HK-2 (cell line): ENCODE measurements around the gene GSTM2.

Experiments
- DNase-seq: peaks from one replicate; pipeline ENCODE4 v3.0.0-alpha.2; 2018; ENCODE audit not compliant: unreplicated experiment

Gene GSTM2

DNA sequence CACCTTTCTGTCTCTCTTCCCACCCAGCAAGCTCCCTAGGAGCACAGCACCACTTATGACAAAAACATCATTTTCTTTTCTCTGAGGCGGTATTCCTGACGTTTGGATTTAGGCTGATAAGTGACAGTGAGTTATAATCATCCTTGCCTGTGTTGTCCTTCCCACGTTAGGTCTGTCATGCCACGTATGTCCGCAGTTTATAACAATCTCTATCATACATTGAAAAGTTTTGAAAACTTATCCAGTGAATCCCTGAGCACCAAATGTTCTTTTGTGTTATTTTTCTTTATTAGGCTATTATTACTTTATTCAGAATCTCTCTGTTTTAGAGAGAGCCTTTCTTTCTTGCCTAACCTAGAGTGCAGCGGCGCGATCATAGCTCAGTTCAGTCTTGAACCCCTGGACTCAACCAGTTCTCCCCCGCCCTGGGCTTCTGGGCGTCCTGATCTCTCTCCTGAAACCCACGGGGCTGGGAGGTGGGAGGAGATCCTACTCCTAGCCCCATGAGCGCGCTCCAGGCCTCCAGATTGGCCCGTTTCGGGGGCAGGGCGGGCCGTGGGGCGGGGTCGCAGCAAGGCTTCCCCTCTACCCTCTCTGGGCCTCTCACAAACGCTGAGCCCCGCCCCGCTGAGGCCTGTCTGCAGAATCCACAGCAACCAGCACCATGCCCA is at the start of gene GSTM2:
Gene GSTM2, plus strand, starts transcription at position 606 of the 671 bp plus-strand sequence. Its CDS starts 59 bp downstream, at position 665.
- DNase-seq: no peak

DNA sequence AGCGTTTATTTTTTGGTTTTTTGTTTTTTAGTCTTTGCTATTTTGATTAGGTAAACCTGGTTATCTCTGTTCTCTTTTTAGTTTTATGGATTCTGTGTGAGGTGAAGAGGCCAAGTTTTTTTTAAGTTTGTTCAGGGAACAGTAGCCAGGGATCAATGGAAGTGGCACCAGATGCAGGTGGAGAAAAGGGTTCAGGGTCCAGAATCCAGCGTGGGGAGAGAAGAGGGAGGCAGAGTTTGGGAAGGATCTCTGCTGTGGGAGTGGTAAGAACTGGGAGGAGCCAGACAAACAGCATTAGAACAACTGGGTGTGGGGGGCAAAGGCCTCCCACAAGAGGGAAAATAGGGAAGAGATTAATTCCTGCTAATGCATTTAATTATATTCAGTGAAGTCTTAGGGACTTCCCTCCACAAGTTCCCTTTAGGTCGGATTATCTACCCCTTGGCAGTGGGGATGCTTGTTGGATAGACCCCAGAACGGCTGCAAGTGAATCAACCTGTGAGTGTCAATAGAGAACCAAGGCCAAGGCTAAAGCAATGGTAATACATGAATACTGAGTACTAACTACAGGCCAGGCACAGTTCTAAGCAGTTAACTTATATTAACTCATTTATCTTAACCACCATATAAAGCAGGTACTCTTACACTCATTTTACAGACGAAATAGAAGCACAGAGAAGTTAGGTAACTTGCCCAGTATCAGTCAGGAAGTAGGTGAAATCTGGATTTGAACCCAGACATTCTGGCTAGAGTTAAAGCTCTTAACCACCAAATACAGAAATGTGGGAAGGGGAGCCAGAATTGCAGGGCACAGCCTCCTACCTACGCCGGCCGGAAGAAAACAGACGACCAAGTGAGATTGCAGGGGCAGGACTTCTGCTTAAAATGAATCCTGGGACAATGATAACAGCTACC is 48.9 kb upstream of the GSTM2 start:
- no peak for DNase-seq

DNA sequence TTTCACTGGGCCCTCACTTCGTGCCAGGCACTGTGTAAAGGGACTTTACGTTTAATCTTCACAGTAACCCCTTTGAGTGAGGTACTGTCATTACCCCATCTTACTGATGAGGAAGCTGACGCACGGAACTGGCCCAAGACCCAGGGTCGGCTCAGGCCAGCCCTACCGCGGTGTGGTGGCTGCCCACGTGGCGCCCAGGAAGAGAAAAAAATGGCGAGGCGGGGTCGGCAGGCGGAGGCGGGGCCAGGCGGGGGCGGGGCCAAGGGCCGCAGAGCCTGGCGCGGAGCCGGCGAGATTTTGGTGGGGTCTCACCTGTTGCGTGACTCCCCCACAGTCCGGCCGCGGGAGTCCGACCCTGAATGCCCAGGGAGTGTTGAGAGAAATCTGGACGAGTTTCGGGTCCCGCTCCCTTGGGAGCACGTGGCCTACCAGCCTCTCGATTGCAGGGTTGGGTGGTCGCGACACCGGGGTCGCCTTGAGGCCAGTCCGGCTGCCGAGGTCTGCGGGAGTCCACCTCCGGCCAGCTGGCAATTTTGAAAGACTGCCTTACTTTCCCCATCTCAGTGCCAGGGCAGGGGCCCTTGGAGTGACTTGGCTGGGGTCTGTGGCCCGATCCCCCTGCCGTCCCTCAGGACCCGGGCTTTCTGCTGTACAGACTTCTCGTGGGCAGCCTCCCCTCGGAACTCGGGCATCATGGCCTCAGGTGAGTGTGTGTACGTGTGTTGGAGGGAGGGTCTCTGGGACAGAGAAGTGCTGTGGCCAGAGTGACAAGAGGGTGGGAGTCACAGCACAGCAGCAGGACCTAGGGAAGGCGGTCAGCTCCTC is 48.1 kb upstream of the GSTM2 start, which contains the start of the genes AMPD2 and GNAT2:
Gene AMPD2, plus strand, starts transcription at position 262 of the 825 bp plus-strand sequence. CDS start 1,339 bp downstream, outside the sequence.
Gene GNAT2, minus strand, starts transcription at position 41 of the 825 bp plus-strand sequence. CDS start 6,746 bp downstream, outside the sequence.
- peak; percentile 88 for DNase-seq

DNA sequence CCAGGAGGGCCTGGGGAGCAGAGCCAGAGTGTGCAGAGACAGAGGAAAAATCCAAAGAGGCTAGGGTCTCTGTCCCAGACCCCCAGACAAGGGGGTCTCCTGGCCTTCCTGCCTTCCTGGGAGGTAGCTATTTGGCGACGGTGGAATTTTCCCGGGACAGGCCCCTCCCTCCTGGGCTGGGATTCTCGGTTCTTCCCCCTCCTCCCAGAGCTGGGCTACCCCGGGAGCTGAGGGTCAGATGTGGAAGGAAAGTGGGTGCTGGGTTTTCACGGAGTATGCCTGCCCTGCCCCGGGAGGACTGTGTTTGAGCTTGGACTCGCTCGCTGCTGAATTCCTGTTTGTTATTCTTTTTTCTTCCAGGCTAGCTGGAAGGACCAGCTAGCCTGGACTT is 47.5 kb upstream of the GSTM2 start:
- DNase-seq: peak; percentile 65

DNA sequence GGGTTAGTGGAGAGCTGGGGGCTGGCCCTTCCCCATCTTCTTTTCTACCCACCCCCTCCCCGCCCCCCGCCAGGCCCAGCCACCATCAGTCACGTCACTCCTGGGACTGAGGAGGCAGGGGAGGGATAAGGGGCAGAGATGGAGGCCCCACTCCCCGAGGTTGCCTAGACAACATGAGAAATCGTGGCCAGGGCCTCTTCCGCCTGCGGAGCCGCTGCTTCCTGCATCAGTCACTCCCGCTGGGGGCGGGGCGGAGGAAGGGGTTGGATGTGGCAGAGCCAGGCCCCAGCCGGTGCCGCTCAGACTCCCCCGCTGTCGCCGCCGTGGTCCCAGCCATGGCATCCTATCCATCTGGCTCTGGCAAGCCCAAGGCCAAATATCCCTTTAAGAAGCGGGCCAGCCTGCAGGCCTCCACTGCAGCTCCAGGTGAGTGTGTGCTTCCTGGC is 47.0 kb upstream of the GSTM2 start:
- peak; percentile 94 for DNase-seq

GRCh38 chr1:109621379-109622136 is 46.3 kb upstream of the GSTM2 start:
- no peak for DNase-seq

DNA sequence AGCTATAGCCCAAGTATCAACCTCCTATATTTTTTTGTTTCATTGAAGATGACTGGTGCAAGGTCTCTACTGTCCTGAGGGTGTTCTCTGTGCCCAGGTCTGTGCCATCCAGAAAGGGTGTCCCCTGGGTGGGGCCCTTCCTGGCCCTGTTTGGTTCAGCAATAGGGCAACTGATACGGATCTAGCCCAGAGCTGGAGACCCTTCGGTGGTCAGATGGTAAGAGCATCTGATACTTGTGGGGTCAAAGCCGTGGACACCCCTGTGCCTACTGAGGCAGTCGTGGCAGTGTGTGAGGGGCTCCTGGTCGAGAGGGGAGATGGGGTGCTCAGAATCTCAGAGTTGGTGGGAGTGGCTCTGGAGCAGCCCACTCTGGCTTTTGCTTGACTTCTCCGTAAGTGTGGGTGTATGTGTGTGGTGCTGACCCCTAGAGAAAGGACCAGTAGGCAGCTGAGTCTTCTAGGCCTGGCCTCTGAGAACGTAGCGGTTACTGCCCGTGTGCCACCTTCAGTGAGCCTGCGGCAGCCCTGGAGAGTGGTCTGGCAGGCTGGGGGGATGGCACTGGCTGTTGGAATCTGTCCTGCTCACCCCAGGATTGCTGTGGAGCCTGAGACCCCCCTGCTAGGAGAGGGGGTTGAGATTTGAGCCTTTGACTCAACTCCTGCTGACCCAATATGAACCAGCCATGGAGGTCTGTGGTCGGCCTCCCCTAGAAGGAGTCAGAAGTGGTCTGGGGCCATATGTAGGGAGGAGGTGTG is 45.5 kb upstream of the GSTM2 start:
- no peak for DNase-seq

- DNase-seq: no peak
These were observed 45.0 kb upstream of the GSTM2 start for GRCh38 chr1:109622895-109623294.

DNA sequence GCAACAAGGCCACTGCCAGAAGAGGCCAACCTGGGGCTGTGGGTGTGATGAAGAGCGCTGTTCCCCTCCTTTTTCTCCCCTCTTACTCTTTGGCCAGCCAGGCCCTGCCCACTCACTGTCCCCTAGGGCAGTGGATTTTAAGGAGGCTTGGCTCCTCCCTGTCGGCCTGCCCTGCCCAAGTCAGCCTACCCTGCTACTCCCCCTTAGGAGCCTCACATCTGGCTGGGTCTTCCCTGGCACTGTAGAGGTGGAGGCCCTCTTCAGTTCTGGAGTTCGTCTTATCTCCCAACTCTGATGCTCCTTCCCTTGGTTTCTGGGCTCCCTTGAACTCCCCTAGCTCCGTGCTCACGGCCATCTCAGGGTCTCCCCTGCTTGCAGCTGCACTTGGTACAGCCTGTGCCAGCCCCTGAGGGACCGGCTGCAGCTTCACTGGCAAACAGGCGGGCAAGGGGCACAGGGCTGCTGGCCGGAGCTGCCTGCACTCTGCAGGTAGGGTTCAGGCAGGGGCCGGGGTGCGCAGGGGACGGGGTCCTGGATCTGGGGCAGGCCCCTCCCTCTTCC is 44.2 kb upstream of the GSTM2 start:
- DNase-seq: no peak

DNA sequence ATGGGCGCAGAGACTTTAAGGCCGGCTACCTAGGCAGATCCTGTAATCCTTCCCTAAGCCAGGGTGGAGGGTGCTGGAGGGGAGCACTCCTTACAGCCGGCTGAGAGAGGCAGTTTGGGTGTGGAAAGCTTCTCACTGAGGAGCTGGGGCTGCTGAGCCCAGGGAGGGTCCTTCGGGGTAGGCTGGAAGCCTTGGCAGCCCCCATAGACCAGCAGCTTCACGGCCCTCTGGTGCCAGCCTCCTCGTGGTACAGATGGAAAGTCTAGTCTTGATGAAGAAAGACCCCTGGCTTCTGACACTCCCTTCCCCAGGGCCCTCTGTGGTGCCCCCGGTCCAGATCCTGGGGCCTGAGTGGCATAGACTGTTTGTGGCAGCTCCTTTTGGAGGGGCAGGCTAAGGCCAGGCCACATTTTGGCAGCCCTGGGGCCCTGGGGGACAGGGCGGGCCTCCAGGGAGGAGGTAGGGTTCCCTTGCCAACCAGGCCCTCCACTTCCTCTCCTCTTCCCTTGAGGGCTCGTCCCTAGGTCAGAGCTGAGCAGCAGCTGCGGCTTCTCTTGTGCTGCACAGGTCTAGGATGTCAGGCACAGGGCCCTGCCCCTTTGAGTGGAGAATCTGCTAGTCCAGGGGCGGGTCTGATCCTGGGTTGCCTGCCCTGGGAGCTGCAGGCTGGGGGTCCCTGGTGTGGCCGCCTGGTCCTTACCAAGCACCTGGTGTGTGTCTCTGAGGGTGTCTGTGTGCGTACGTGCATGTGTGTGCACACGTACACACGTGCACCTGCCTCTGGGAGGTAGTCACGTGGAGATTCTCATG is 43.5 kb upstream of the GSTM2 start:
- DNase-seq: no peak

DNA sequence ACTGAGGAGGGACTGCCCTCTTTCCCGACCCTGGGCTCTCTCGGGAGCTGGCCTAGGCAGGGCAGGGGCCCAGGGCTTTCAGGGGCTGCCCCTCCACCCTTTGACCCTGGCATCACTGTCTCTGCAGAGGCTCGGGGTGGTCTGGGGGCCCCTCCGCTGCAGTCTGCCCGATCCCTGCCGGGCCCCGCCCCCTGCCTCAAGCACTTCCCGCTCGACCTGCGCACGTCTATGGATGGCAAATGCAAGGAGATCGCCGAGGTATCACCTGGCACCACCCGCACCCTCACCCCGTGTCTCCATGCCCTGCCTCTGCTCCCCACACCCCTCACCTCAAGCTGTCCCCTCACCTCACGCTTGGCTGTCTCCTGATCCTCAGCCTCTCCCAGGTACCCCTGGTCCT is 42.7 kb upstream of the GSTM2 start:
- no peak for DNase-seq

DNA sequence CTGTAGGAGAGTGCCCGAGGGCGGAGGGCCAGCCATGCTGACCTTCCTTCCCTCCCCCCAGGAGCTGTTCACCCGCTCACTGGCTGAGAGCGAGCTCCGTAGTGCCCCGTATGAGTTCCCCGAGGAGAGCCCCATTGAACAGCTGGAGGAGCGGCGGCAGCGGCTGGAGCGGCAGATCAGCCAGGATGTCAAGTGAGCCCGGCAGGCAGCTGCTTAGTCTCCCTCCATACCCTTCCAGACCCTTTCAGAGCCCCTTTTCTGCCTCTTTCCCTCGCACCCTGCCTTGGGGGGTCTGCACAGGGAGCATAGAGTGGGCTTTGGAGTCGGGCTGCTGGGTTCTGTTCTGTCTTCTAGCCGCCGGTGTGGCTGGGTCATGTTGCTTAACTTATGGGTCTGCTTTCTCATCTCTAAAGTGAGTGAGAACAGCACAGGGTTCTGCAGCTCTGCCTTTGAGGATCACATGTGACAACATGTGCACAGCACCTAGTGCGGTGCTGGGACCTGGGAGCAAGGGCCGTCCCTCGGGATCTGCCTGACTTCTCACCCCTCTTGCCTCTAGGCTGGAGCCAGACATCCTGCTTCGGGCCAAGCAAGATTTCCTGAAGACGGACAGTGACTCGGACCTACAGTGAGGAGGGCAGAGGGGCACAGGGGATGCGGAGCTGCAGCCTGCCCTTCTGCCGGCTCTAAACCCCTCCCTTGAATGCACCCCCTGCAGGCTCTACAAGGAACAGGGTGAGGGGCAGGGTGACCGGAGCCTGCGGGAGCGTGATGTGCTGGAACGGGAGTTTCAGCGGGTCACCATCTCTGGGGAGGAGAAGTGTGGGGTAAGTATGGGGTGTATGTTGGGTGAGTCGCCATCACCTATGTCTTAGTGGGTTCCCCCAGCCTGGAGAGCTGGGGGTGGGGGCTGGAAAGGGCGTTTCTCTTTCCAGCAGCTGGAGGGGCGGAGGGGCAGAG is 42.0 kb upstream of the GSTM2 start:
- DNase-seq: no peak

DNA sequence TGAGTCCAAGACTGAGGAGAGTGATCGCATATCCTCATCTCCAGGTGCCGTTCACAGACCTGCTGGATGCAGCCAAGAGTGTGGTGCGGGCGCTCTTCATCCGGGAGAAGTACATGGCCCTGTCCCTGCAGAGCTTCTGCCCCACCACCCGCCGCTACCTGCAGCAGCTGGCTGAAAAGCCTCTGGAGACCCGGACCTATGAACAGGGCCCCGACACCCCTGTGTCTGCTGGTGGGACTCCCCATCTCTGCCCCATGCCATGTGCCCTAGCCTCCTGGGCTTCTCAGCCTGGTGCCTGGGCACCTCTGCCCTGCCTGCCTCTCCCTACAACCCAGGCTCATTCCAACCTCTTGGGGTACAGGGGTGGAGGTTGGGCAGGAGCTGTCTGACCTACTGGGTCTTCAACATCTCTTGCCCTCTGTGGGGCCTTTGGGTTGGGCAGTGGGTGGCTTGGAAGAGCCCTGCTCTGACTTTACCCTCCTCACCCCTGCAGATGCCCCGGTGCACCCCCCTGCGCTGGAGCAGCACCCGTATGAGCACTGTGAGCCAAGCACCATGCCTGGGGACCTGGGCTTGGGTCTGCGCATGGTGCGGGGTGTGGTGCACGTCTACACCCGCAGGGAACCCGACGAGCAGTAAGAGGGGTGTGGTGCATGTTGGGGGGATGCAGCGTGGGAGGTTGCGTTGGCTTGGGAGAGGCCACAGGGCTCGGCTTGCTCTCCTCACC is 41.0 kb upstream of the GSTM2 start:
- DNase-seq: no peak

DNA sequence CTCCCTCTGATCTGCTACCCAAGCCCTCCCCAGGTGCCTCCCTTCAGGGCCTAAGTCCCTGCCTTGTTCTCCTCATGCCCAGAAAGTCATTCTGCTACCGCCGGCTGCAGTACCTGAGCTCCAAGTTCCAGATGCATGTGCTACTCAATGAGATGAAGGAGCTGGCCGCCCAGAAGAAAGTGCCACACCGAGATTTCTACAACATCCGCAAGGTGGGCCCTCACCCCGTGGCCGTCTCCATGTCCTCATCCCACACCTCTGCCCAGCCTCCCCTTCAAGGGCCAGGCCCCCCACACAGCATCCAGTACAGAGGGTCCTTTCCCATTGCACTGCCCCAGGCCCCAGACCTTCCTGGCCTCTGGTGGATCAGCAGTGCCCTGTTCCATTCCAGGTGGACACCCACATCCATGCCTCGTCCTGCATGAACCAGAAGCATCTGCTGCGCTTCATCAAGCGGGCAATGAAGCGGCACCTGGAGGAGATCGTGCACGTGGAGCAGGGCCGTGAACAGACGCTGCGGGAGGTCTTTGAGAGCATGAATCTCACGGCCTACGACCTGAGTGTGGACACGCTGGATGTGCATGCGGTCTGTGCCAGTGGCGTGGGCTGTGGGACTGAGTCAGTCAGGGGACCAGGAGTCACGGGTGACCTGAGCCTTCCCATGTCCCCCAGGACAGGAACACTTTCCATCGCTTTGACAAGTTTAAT is 40.0 kb upstream of the GSTM2 start:
- DNase-seq: peak; percentile 91

- DNase-seq: peak; percentile 93
These were observed 39.1 kb upstream of the GSTM2 start for GRCh38 chr1:109628540-109629321.
